CD4-positive, alpha-beta T cell (primary cell): ENCODE results near the gene FAM24B. TPM values are rescaled to one million over a fixed set of nuclear protein-coding genes. Genes with fewer than 3 reads are reported as not detected.

Experiments used
- ATAC-seq: fragments of 200-7000 bp; cut with Tn5 transposase; one replicate; pipeline ENCODE4 v1.10.0; 2022; ENCODE audit warnings: mild to moderate bottlenecking; ENCODE audit not compliant: poor library complexity
- CTCF ChIA-PET: fragments of 350-600 bp; sonication (Branson Sonifier 250); formaldehyde crosslinking; loops from one replicate; lab custom pipeline; 2021; ENCODE audit warnings: antibody characterized with exemption, inconsistent platforms; lab: Charles Lee
- POLR2A ChIA-PET: fragments of 350-600 bp; sonication (Branson Sonifier 250); formaldehyde crosslinking; loops from one replicate; lab custom pipeline; 2021; ENCODE audit warnings: antibody characterized with exemption, inconsistent platforms; lab: Charles Lee
- DNase-seq, 14 experiments: peaks; one replicate each; pipeline ENCODE4 v3.0.0-alpha.2; 2013 to 2020; ENCODE audit warnings: mixed read lengths in 2 of 14
- H3K27ac ChIP-seq, 2 donors: one replicate each; pipeline versions ENCODE4 v1.5.1 to v1.7.0; 2013; ENCODE audit warnings: low read length in 2 of 2, low read depth in 1 of 2, mild to moderate bottlenecking in 1 of 2
- H3K27me3 ChIP-seq, 2 experiments: 1 replicate in 1 of 2; 2 replicates in 1 of 2; pipeline versions ENCODE4 v1.6.1 to v1.7.0; 2013; ENCODE audit warnings: low read length in 2 of 2, control low read depth in 1 of 2, mild to moderate bottlenecking in 1 of 2, moderate library complexity in 1 of 2; ENCODE audit not compliant: insufficient read depth in 2 of 2, control insufficient read depth in 1 of 2
- H3K36me3 ChIP-seq: one replicate; pipeline ENCODE4 v1.6.1; 2013; ENCODE audit warnings: low read length, control low read depth; ENCODE audit not compliant: insufficient read depth
- H3K4me1 ChIP-seq: one replicate; pipeline ENCODE4 v1.6.1; 2013; ENCODE audit warnings: low read length, control low read depth; ENCODE audit not compliant: insufficient read depth
- H3K4me3 ChIP-seq: one replicate; pipeline ENCODE4 v1.5.1; 2013; ENCODE audit warnings: mild to moderate bottlenecking, low read length, moderate library complexity
- H3K9me3 ChIP-seq, 2 experiments: 1 replicate in 1 of 2; 2 replicates in 1 of 2; pipeline versions ENCODE4 v1.6.1 to v1.7.0; 2013; ENCODE audit warnings: low read length in 2 of 2, mild to moderate bottlenecking in 2 of 2, control low read depth in 1 of 2, moderate library complexity in 1 of 2; ENCODE audit not compliant: control insufficient read depth in 1 of 2, insufficient read depth in 1 of 2
- H3K27ac Mint-ChIP-seq: one replicate; pipeline ENCODE4 v1.8.0; 2020; ENCODE audit warnings: mixed read lengths
- H3K27me3 Mint-ChIP-seq: one replicate; pipeline ENCODE4 v1.8.0; 2021; ENCODE audit warnings: mixed read lengths
- H3K36me3 Mint-ChIP-seq: one replicate; pipeline ENCODE4 v1.8.0; 2021; ENCODE audit warnings: low read depth, mixed read lengths
- H3K4me1 Mint-ChIP-seq: one replicate; pipeline ENCODE4 v1.8.0; 2021; ENCODE audit warnings: low read depth, mixed read lengths
- H3K4me3 Mint-ChIP-seq: one replicate; pipeline ENCODE4 v1.8.0; 2020; ENCODE audit warnings: mild to moderate bottlenecking, mixed read lengths
- H3K9me3 Mint-ChIP-seq: one replicate; pipeline ENCODE4 v1.8.0; 2020; ENCODE audit warnings: mixed read lengths
- intact Hi-C, 2 experiments: fragments of 100-400 bp; cut with DNase I in 1 of 2; cut with micrococcal nuclease in 1 of 2; formaldehyde crosslinking; loops; one replicate each; pipeline versions ENCODE4 v1.15.1 to v1.9.0; 2023 to 2025; cut with DNase I, micrococcal nuclease
- total RNA-seq, 174 experiments: library from RNA in 2 of 174; stranded (reverse) in 2 of 174; gene quantifications; one replicate each; pipeline ENCODE4 v1.2.3 and lab custom pipeline; 2021 to 2026
- TF ChIP-seq, protein P1 (sequence below): fragments of 200-600 bp; IDR thresholded peaks from one replicate; pipeline ENCODE4 v1.8.0; 2022; ENCODE audit warnings: antibody characterized with exemption, mild to moderate bottlenecking

Gene FAM24B
- total RNA-seq, 2 experiments from 2014 or later, result 6.8 to 7.1 TPM

DNA sequence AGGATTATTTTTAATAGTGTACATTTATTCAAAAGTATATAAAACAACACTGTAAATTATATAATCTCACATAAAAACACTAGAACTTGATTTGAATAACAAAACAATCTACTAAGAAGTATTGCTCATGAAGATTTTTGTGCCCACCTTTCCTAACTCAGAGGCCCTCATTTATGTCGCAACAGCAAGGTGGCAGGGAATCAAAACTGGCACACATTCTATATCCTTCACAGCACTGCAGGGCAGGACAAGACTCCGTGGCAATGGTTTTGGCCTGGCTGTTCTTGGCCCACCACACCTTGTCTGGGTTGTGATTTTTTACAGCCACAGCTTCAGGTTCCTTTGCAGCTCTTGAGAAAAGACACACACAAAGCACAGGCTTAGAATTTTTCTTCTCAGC lies 30.3 kb downstream of the FAM24B start:
- ATAC-seq, result no peak
- Histone ChIP-seq H3K4me1 (no peaks in the 10 kb centered on the region), H3K36me3 (peaks cover 25% of the 10 kb centered on the region), H3K4me3 (no peak overlapping the region), H3K27me3 (no peaks in the 10 kb centered on the region), H3K27ac (no peak overlapping the region), H3K9me3 (peaks cover 0 to 3% of the 10 kb centered on the region in 2 experiments)
- DNase-seq, result no peak
- no peak overlapping the region for H3K27ac Mint-ChIP-seq
- ChIA-PET CTCF (no interaction called here), POLR2A (no interaction called here)
- peaks cover 2% of the 10 kb centered on the region for H3K9me3 Mint-ChIP-seq
- peaks cover 94% of the 10 kb centered on the region for H3K36me3 Mint-ChIP-seq
- no peak overlapping the region for H3K4me3 Mint-ChIP-seq
- TF ChIP-seq, protein P1, sequence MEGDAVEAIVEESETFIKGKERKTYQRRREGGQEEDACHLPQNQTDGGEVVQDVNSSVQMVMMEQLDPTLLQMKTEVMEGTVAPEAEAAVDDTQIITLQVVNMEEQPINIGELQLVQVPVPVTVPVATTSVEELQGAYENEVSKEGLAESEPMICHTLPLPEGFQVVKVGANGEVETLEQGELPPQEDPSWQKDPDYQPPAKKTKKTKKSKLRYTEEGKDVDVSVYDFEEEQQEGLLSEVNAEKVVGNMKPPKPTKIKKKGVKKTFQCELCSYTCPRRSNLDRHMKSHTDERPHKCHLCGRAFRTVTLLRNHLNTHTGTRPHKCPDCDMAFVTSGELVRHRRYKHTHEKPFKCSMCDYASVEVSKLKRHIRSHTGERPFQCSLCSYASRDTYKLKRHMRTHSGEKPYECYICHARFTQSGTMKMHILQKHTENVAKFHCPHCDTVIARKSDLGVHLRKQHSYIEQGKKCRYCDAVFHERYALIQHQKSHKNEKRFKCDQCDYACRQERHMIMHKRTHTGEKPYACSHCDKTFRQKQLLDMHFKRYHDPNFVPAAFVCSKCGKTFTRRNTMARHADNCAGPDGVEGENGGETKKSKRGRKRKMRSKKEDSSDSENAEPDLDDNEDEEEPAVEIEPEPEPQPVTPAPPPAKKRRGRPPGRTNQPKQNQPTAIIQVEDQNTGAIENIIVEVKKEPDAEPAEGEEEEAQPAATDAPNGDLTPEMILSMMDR, result no peak
- peaks cover 4% of the 10 kb centered on the region for H3K4me1 Mint-ChIP-seq
- no peaks in the 10 kb centered on the region for H3K27me3 Mint-ChIP-seq
- intact Hi-C loops, result no loop called here

DNA sequence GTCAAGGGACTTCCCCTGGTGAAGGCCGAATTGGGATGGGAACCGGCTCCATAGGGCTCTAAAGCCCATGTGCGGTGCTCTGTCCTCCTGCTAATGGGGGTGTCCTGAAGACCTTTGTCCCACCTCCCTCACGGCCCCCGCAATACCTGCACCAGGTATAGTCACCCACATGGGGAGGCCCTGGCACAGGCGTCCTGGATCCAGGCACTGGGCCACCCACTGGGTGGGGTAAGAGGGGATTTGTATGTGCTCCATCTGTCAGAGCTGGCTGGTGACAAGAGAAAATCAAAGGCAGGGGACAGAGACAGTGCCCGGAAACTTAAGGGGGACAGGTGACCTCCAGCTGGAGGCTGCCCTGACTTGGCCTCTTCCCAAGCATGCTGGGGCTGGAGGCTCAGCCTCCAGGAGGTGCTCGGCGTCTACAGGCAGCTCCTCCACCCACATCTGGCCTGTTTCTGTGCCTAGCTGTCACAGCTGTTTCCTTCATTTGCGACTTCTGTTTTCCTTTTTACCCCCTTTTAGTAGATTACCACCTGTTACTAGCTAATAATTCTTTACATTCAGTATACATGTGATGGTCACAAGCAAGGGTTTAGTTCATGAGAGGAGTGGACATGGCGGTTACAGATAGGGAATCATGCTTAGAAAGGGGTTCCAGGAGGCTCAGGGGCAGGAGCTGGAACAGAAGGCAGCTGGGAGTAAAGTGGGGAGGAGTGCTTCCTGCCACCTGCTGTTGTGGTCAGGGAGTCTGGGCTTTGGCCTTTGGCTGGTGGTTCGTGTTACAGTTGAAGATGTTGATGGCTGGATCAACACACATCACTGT lies 31.4 kb downstream of the FAM24B start:
- Mint-ChIP-seq H3K9me3 (peaks cover 2% of the 10 kb centered on the region), H3K27ac (no peak overlapping the region), H3K4me1 (peaks cover under 1% of the 10 kb centered on the region), H3K4me3 (no peak overlapping the region), H3K36me3 (peaks cover 83% of the 10 kb centered on the region), H3K27me3 (no peaks in the 10 kb centered on the region)
- H3K9me3 ChIP-seq, result peaks cover 0 to 3% of the 10 kb centered on the region in 2 experiments
- POLR2A ChIA-PET, result no interaction called here
- CTCF ChIA-PET, result no interaction called here
- ATAC-seq (no peak), DNase-seq (no peak)
- H3K27me3 ChIP-seq, result no peaks in the 10 kb centered on the region
- TF ChIP-seq, protein P1, result no peak
- no peak overlapping the region for H3K4me3 ChIP-seq
- H3K4me1 ChIP-seq, result no peaks in the 10 kb centered on the region
- peaks cover 18% of the 10 kb centered on the region for H3K36me3 ChIP-seq
- intact Hi-C loops, result no loop called here
- no peak overlapping the region for H3K27ac ChIP-seq

DNA sequence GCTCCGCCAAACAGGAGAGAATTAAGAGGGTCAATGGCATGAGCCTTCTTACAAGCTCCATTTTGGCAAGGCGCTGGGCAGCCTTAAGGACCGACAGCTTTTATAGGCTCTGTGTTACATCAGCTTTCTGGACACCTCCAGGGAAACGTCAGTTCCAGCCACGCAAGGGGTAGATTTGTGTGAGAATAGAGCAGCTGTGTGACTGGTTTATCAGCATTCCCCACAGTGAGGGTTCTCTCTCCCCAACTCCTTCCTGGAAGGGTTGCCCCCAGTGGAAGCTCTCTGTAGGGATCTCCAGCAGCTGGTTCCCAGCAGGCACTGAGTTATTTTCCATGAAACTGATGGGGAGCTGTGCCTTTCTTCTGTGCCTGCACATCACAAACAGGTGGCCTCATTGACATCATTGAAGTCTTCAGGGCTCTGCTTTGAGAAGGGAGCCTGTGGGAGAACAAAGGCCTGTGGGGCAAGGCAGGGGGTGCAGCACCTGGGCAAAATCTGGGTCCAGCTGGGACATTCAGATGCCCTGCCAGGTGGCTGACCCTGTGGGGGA lies 33.5 kb downstream of the FAM24B start, which contains the start of gene CUZD1:
CUZD1 (minus strand) TSS at position 75 of the 550 bp plus-strand sequence; CDS start at position 61, 14 bp downstream.
- Histone ChIP-seq H3K27ac (no peak within 1 kb of the TSS), H3K36me3 (peaks cover 6% of the 10 kb centered on the region), H3K4me1 (no peaks in the 10 kb centered on the region), H3K4me3 (no peak within 1 kb of the TSS), H3K9me3 (peaks cover 0 to 3% of the 10 kb centered on the region in 2 experiments), H3K27me3 (no peaks in the 10 kb centered on the region)
- H3K27me3 Mint-ChIP-seq, result no peaks in the 10 kb centered on the region
- H3K36me3 Mint-ChIP-seq, result peaks cover 77% of the 10 kb centered on the region
- CTCF ChIA-PET, result no interaction called here
- ATAC-seq (no peak), DNase-seq (no peak)
- POLR2A ChIA-PET, result no interaction called here
- H3K27ac Mint-ChIP-seq, result no peak within 1 kb of the TSS
- intact Hi-C loops, result no loop called here
- peaks cover 6% of the 10 kb centered on the region for H3K9me3 Mint-ChIP-seq
- TF ChIP-seq, protein P1, result no peak
- H3K4me3 Mint-ChIP-seq, result no peak within 1 kb of the TSS
- no peaks in the 10 kb centered on the region for H3K4me1 Mint-ChIP-seq
